ENCODE measurements around the gene TGFBI.

TGFBI gene

DNA sequence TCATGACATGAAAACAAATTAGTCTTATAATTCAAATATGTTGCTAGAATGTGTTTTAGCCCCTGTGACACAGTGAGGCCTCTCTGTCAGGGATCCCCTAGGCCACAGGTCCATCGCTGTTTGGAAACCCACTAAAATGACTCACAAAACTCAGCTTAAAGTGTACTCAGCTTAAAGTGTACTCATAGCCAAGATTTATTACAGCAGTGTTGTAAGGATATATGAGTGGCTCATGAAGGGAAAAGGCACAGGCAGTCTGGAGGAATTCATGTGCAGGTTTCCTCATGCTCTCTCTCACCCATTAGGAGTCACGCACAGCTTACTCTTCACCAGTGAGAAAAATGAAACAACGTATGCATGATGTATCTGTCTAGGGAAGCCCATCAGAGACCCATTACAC is 24.4 kb upstream of the TGFBI start:
- no peak for DNase-seq

DNA sequence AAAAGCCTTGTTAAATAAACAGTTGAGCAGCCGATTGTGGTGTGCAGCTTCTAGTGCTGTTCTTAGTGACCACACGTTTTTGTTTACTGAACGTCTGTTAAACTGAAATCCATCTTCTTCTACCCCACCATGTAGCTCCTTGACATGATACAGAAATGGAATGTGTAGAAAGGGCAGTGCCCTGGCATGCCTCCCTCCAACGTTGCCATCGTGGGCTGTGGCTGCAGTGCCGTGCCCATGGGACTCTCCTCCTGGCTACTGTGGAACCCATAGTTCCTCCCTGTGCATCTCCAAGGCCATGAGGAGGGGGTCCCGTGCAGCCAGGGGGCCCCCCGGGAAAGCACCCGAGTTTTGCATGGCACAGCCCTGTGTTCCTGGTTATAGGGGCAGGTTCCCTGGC is 23.3 kb upstream of the TGFBI start:
- no peak for DNase-seq

DNA sequence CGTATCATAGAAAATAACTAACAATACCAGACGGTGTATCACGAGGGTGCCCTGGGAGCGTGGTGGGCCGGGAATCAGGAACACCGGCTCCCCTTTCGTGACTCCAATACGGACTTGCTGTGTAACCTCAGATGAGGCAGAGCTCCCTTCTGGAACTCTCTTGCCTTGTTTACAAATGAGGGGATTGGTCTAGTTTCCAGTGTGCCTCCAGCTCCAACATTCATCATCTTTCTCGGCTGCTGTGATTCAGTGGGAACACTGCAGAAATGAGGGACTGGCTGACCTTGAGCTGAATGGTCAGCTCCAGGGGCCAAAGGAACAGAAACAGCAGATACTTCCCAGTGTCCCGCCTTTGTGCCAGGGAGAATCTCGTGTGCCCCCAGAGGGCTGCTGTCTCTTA is 22.6 kb upstream of the TGFBI start:
- DNase-seq: no peak

DNA sequence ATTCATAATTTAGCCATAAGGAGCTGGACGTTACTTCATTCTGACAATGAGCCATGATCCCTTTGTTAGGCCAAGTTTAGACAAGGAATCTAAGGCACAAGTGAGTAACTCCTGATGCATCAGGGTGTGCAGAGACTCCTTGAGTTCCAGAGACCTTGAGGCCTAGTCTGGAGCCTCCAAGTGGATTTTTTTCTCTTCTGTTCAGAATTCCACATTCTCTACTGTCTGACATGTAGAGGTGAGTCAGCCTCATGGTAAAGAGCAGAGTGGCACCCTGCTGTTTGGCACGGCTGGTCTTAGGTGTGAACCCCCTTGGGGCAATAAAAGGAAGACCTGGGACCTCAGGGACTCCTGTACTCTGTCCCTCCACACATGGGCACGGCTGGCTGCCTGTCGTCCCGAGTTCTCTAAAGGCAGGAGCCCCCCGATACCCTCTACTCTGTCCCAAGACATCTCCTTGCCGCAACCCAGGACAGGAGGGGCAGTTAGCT is 22.0 kb upstream of the TGFBI start:
- no peak for DNase-seq

DNA sequence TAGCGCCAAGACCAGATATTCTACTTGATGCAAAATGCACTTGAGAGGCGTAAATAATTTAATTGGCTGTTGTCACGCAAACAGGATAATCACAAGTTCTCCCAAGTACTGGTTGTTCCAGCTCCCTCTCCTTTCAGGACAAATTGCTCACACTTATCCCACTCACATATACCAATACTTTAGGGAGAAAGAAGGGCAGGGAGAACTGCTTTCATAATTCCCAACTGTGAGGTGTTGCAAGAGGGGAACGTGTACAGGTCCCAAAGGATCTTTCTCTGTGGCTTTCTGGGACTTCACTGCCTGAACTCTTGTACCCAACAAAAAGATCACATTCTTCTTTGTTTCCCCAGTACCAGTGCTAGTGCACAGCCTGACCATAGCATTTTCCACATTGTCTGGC is 21.5 kb upstream of the TGFBI start:
- no peak for DNase-seq

DNA sequence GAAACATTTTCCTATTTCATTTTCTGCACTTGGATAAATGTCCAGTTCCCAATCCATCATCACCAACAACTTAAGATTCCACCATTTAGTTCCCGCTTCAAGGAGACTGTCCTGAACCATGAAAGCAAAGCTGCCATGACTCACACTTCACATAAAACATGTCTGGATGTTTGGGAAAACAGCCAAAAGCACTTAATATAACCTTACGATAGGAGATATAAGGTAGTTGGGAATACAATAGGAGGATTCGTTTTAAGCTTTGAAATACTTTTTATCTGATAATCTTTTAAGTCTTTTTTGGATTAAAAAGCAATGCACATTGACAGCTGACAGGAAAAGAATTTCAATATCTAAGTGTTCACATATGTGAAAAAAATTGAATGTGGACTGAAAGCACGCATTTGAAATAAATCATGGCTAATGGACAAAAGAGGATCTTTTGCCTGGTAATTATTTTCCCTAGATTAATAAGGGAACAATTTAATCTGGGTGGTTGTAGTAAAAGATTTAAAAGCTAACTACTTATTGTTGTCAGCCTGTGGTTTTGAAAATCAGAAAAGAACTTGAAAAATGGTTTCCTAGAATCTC is 17.3 kb upstream of the TGFBI start:
- peak; percentile 24 for DNase-seq

DNA sequence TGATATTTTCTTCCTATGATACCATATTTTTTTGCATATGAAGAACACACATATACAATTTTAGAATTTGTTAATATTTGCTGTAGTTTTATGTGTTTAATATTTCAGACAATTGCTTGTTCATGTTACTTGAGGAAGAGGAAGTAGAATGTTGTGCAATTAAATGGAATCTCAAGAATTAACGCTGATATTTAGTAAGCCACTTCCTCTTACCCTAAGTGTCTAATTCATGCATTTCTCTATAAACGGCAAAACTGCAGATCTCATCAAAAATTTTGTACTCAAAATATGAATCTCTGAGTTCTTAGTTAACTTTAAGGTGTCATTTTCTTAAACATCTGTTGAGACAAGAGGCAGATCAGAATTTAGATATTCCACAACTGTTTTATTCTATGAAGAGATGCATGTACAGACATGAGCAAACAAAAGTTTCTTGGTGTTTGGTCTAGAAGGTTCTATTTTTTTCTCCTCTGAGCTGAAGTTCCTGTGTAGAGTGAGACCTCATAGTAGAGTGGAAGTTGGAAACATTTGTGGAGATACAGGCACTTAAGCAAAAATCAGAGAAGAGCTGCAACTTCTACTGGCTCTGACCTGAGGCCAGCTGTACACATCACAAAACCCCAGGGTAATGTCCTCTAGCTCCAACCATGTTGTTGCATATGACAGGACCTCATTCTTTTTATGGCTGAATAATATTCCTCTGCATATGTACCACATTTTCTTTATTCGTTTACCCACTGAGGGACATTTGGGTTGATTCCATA is 16.6 kb upstream of the TGFBI start:
- DNase-seq: no peak

DNA sequence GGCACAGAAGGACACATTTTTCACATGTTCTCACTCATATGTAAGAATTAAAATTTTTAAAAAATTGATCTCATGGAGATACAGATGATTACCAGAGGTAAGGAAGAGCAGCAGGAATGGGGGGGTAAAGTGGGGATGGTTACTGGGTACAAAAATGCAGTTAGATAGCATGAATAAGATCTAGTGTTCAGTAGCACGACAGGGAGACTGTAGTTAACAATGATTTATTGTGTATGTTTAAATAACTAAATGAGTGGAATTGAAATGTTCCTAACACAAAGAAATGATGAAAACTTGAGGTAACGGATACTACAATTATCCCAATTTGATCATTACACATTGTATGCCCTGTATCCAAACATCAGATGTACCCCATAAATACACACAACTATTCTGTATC is 15.2 kb upstream of the TGFBI start:
- no peak for DNase-seq

DNA sequence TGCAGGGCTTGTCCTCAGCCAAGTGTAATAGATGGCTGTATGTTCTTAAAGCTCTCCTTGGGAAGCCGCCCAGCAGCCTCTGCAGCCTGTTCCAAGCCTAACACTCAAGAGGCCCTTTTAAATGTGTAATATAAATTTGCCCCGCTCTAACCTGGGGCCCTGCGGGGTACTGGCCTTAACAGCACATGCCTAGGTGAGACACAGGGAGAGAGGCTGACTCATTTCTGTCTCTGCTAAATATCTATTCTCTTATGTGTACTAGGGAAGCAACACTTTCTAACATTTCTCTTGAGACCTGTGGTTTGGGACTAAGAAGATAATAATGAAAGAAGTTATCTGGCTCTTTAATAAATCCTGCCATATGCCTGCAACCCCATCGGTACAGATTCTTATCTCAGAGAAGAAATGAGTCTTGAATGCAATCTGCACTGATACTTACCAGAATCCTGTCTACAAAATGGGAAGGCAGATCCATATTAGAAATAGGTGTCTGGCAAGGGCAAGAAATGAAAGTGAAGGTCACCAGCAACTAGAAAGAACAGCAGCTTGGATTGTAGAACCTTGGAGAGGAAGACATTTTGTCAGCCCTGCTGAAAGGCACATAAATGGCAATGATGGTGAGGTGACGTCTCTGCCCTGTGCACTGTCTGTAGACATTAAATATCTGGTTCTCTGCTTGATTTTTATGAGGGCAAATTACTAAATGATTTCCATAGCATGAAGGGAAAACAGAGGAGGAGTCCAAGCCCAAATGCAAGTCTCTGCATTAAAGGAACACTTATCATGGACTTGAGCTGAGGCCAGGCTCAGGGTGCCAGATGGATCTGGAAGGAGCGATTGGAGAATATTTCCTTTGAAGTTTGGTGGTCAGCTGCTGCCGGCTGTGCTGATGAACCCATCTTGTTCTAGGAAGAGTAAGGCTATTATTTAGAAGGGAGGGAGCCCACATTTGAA is 14.5 kb upstream of the TGFBI start:
- peak; percentile 91 for DNase-seq

DNA sequence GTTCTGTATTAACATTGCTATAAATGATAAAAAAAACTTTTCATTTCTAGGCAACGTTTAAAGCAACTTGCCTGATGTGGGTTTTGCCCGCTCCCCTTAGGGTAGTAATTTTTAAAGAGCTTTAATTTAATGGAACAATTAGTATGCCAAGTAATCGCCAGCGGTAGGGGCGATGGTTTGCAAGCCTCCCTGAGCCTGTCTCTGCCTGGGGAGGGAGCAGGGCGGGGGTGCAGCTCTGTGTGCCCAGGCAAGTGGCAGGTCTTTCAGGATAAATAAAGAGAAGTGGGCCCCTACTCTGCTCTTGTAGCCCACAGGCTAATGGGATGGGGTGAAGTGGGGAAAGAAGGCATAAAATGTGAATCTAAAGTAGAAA is 13.8 kb upstream of the TGFBI start:
- DNase-seq: no peak

DNA sequence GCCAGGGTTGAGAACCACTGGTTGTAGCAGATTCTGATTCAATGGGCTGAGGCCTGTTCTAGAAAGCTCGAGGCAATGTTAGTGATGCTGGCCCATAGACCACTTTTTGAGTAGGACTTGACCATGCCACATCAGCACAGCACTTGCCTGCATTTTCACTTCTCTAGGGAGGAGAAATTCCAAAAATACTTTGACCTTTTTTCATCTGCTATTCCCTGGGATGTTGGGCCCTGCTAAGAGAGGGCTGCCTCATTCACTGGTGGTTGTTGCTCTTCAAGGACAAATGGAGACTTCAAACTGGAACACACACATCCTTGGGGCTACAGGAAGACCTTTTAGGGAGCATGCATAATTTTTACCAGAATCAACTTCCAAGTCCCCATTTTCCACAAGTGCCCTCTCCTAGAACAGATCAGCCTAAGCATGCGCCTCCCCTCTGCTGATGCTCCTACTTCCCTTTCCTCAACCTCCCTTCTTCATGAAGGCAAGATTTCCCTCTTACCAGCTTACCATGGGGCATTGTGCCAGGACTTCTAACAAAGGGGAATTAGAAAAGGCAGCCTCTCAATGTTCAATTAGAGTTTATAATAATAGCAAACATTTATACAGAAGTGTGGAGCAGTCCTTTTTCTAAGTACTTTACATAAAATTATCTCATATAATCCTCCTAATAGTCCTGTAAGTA is 12.7 kb upstream of the TGFBI start:
- no peak for DNase-seq

DNA sequence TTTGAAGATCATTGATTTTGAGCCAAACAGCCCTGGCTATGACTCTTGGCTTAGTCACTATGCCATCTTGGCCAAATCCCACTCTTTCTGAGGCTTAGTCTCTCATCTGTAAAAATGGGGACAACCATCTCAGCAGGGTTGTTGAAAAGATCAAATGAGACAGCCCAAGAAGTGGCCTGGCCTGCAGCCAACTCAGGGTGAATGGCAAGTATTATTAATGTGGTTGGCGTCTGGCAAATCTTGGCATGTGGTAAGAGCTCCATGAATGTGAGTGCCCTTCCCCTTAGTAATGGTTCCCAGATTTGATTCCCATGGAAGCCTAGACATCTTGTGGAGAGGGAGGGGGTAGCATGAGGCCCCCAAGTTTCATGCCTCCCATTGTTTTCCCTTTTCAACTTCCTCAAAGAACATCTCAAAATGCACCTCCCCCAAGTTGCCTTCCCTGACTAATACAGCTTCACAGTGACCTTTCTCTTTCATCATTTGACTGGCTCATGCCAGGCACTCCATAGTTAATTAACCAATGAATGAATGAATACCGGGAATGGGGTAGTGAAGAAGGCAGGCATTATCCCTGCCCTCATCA is 11.8 kb upstream of the TGFBI start:
- DNase-seq: peak; percentile 71

DNA sequence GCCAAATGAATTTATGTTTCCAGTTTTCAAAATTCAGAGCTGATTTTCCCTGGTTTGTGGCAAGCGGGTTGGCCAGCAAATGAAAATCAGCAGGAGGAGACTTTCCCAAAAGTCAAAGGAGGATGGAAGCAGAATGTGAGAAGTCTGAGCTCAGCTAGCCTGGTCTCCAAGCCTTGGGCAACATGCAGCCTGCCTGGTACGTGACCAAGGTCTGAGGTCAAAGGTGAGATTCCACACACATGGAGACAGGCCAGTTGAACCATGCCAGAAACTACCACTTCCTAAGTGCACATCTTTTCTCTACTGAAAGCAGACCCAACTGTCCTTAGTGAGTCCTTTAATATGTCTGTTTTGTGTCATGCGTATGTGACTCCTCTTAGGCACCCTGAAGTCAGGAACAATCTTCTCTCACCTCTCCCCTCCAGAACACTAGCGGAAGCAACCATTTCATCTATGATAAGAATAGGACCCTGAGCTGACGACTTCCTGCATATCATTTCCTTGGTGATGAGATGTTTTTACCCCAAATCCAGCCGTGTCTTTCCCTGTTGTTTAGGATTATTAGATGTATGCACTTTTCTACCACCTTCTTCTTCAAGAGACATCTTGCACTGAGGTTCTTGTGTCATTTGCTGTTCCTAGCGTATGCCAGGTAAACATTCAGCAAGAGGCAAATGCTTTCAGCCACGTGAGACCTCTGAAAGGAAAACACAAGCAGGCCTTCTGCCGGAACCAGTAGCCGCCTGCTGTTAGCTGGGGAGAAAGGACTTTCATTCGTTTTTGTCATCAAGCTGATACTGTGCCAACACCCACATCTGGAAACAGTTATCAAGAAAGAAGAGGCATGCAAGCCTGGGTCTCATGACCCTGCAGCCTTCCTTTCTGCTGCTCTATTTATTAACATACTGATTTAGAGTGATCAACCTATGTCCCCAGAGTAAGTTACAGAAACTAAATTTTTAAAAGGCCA is 9.7 kb upstream of the TGFBI start:
- DNase-seq: peak; percentile 78

DNA sequence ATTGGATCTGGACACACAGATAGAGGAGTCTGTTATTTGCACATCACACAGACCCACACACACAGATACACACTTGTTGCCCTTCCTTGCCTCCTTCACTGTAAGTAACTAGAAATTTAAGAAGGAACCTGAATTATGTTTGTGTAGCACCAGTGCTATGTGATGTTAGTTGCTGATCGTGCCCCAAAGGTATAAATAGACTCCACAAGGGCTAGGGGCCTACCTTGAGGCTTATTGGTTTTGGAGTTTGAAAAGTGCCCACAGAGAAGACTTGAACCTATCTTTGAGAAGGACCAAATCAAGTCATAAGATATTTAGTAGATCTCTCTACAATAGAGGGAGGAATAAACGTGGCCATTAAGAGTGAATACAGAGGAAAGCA is 8.8 kb upstream of the TGFBI start:
- no peak for DNase-seq

DNA sequence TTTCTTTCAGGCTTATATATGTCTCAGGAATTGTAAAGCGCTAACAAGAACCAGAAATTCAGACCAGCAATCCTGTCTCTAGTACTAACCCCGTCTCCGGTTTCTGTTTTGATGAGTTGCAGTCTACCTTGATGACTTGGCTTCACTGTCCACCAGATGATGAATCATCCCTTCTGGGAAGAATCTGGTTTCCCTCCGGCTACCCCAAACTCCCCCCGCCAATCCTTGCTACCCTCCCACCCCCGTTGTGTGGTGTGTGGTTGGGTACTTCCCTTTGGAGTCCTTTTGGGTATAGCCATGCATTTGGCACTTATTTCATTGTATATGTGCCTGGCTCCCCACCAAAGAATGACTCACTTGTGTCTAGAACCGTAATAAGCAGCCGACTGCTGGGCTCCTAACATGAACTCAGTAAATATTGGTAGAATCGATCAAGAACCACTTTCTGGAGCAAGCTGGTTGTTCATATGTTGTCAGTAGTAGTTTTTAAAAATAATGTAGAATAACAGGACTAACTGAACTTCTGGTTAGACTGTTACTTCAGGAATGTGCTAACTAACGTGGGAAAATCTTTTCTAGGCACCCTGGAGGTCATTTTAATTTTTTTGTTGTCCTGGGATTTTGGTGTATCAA is 8.3 kb upstream of the TGFBI start:
- peak; percentile 62 for DNase-seq

DNA sequence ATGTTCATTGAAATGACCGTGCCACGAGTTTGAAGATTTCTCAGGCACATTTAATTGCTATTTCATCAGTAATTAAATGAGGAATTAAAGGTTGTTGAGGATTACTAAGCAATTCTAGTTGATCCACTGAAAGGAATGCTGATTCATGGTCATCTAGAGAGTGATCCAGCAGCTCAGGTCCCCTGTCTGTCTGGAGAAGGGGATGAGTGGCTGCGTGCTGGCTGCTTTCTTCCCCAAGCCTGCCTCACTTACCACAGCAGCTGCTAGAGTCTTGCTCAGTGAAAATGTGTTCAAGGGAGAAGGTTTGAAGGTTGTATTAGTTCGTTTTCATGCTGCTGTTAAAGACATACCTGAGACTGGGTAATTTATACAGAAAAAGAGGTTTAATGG is 7.8 kb upstream of the TGFBI start:
- DNase-seq: no peak

DNA sequence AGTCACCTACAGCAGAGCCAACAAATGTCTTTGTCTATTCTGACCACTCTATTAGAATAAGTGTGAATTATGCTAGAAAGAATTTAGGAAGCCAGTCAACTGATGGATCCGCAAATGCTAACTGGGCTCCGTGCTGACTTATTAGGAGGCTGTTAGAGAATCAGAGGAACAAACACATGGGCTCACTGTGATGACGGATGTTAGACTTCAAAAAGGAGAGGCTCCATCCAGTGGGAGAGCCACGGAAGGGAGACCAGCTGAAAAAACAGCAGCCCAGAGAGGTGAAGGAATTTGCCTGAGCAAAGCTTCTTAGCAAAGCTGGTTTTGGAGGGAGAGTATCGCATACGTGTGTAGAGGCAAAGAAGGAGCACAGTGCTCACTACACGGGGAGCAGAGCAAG is 5.8 kb upstream of the TGFBI start:
- no peak for DNase-seq

DNA sequence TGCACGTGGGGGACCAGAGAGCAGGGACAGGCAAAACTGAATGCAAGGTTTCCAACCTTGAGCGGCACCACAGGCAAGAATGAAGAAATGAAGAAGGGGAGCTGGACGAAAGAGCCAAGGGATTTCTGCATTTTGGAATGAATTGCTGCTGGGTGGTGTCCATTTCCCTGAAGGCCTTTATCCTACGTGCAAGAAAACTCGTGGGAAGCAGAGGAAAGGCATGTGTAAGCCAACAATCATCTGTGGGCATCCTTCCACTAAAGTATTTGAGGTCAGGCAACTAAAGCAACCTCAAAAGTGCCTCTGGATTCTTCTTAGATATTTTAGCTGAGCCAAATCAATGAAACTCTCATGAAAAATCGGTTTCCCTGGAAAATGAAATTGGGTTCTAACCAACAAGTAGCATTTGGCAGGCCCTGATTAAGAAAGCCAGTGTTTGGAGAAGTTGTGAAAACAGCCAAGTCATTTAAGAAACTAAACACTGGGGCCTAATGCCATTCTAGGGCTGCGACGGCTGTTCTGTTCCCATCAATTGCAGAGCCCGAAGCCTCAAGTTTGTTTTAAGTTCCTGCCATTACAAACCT is 4.7 kb upstream of the TGFBI start:
- DNase-seq: no peak

DNA sequence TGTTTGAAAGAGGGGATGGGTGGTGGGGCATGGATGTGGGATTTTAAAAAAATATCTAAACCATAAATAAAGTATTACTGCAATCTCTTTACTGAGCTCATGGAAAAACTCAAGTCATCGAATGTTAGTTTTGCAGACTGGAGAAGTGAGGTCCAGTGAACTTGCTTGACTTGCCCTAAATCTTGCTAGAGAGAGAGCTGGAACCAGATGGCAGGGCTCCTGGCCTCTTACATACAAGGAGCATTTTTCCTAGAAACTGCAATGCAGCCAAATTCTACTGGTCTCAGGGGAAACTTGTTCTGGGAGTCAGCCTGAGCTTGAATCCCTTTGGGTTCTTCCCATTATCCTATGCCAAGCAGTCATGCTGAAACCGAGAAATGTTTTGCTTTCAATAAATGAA is 2.9 kb upstream of the TGFBI start:
- peak; percentile 29 for DNase-seq

DNA sequence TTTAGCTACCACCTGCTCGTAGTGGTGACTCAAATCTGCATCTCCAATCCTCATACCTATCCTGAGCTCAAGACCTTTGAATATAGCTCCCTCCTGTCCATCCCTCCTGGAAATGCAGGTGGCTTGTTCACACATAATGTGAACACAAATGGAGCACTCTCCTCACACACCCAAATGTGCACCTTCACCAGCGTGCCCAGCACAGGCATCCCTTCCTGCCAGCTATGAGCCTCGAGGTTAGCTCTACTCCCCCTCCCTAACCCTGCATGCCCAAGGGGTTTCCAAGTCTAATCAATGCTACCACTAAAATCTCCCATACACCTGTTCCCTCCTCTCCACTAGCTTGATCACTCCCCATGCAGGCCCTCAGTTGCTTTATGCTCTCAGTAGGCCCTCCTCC is 2.2 kb upstream of the TGFBI start:
- no peak for DNase-seq

DNA sequence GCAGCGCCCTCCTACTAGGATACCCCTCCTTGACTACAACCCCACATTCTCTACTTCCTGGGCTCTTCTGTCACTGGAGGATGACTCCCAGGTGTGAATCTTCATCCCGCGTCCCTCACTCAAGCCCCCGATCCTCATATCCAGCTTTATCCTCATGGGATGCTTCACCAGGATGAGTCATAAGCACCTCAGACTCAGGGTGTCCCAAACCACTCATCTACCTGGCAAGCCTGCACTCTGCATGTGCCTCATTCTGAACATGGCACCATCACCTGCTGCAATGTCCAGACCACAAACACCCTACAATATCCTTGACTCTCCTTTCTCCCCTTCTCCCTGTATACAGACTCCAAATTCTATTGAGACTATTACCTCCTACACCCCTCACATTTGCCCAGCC is 1.5 kb upstream of the TGFBI start:
- no peak for DNase-seq
